Measurements from ENCODE around the gene UQCR11. TPM values are rescaled to one million over a fixed set of nuclear protein-coding genes. Genes with fewer than 3 reads are reported as not detected.
"Not testable (repeated sequence)": the region's sequence is repeated elsewhere in the genome, so short reads cannot be mapped to it uniquely, and the experiment has no call there.

UQCR11 gene
- total and polyA plus RNA-seq, 9 donors: 95.4 to 211 (median 126) TPM

DNA sequence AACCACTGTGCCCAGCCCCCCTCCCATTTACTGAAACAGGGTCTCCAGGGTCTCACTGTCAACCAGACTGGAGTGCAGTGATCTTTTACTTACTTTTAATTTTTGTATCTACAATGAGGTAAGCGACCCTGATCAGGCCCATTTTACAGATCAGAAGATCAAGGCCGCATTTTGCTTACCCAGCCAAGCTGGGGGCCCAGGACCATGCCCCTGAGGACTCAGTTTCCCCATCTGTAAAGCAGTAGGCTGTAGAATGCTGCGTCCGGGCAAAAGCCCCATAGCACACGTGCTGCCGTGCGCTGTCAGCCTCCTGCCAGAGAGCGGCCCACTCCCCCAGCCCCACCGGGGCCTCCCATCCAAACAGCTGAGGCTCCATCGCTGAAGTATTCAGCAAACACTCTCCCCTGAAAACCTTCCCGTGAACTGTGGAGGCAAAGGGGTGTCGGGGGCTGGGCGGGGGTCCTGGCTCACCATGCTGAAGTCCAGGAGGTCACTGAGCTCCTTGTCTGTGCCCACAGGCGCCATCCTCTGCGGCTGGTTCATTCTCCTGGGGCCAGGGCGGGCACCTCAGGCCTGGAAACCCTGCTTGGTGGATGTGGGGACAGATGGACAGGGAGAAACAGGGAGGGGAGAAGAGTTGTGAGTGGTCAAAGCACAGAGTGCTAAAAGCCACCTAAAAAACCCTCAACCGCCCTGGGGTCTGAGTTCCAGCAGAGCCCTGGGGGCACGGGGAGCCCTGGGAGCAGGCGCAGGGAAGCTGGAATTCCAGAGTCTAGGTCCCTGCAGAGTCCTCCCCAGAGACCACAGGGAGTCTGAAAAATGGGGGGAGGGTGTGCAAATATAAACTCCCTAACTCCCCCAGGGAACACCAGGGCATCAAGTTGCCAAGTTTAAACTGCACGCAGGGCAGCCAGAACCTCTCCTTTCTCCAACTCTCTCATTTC is 44.7 kb upstream of the UQCR11 start:
- Histone ChIP-seq H3K27me3 (ENCODE audit: control insufficient read depth, insufficient read depth, low read length) (no peaks in the 10 kb centered on the region), H3K4me1 (ENCODE audit: control insufficient read depth, insufficient read depth, low read length) (peaks cover 19% of the 10 kb centered on the region), H3K4me3 (ENCODE audit: low read length) (no peak overlapping the region), H3K9me3 (replicated peaks; ENCODE audit: control insufficient read depth, low read depth, low read length) (no peaks in the 10 kb centered on the region), H3K36me3 (ENCODE audit: control insufficient read depth, insufficient read depth, low read length) (peaks cover 48% of the 10 kb centered on the region), H3K27ac (ENCODE audit: low read length) (no peak overlapping the region)
- WGBS (ENCODE audit: insufficient coverage): 86% methylated on average over 12 of the region's 20 CpGs
- no peak for DNase-seq

DNA sequence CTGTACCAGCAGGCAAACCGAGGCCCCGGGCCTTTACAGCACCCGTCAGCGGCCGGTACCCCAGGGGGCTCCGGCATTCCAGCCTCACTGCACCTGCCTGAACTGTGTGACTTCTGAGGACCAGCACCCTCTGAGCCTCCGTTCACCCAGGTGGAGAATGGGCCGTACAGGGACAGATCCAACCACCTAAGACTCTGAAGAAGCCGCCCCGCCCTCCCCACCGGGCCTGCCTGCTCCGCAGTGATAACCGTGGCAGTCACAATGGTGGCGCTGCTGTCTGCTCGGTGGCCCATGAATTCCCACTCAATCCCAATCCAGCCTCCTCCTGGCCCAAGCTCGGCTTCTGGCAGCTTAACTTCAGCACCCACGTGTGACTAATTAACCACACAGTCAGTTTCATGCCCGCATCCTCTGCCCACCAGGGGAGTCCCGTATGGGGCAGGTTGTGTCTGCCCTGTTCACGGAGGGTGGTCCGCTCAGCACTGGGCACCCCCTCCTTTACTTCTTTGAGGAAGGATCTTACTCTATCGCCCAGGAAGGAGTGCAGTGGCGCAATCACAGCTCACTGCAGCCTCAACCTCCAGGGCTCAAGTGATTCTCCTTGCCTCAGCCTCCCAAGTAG is 43.8 kb upstream of the UQCR11 start:
- DNase-seq: no peak
- 84% methylated on average over 23 of the region's 23 CpGs for WGBS (ENCODE audit: insufficient coverage)
- H3K36me3 ChIP-seq (ENCODE audit: control insufficient read depth, insufficient read depth, low read length): peaks cover 57% of the 10 kb centered on the region

DNA sequence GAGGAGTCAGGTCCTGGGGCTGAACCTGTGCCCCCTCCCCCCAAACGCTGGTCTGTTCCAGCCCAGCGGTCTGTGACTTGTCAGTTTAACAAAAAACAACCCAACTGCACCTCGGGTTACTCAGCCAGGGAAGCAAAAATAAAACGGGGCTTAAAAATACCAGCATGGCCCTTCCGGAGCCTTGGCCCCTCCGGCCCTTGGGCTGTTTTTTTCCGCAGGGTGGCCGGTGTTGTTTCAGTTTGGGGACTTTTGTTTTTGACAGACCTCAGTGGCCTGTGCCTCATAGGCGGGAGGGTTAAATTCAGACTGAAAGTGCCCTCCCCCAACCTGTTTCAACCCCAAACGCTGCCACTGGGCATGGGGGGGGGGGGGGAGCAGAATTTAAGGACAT is 43.2 kb upstream of the UQCR11 start:
- no peaks in the 10 kb centered on the region for H3K27me3 ChIP-seq (ENCODE audit: control insufficient read depth, insufficient read depth, low read length)
- H3K27ac ChIP-seq (ENCODE audit: low read length): no peak overlapping the region
- peaks cover 18% of the 10 kb centered on the region for H3K4me1 ChIP-seq (ENCODE audit: control insufficient read depth, insufficient read depth, low read length)
- H3K9me3 ChIP-seq (replicated peaks; ENCODE audit: control insufficient read depth, low read depth, low read length): no peaks in the 10 kb centered on the region
- 62% methylated on average over 2 of the region's 10 CpGs for WGBS (ENCODE audit: insufficient coverage)
- DNase-seq: no peak
- H3K36me3 ChIP-seq (ENCODE audit: control insufficient read depth, insufficient read depth, low read length): peaks cover 63% of the 10 kb centered on the region
- no peak overlapping the region for H3K4me3 ChIP-seq (ENCODE audit: low read length)

More for the DNA sequence above, 43.8 kb upstream of the UQCR11 start:
- Histone ChIP-seq H3K4me3 (ENCODE audit: low read length) (no peak overlapping the region), H3K4me1 (ENCODE audit: control insufficient read depth, insufficient read depth, low read length) (peaks cover 19% of the 10 kb centered on the region), H3K9me3 (replicated peaks; ENCODE audit: control insufficient read depth, low read depth, low read length) (no peaks in the 10 kb centered on the region), H3K27ac (ENCODE audit: low read length) (no peak overlapping the region), H3K27me3 (ENCODE audit: control insufficient read depth, insufficient read depth, low read length) (no peaks in the 10 kb centered on the region)

DNA sequence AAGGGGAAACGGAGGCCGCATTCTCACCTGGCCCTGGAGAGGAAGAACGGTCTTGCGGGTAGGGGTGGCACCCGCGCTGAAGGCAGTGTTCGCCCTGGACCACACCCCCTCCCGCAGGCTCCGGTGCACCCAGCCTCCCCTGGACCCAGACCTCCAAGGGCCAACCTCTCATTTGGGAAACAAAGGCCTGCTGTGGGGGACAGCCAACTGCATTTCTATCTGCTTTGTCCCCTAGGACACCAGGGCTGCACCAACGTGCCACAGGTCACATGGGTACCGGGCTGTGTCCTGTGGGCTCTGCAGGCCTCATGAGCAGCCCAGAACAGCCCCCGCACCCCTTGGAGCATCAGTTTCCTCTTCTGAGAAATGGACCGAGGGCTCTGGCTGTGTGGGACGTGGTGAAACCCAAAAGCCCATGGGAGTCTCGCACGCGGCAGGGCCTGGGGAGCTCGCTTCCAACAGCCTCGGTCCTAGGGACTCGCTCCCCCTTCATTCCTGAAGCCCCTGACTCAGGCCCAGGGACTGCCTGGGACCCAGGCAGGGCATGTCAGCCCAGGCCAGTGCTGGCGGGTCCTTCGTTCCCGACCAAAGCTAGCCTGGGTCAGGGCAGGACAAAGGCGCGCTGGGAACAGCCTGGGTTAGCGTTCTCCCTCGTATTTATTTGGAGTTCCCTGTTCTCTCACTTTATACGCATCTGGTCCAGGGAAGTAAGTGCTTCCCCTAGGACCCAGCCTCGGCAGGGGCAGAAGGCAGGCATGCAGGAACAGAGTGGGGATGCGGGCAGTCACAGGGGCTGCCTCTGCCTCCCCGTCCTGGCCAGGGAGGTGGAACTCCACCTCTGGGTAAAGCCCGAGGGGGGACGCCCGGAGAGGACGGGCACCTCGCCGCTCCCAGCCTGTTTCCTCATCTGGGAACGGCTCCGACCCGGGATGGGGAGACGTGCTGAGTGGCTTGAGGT is 42.5 kb upstream of the UQCR11 start:
- 82% methylated on average over 31 of the region's 41 CpGs for WGBS (ENCODE audit: insufficient coverage)
- no peak for DNase-seq
- H3K9me3 ChIP-seq (replicated peaks; ENCODE audit: control insufficient read depth, low read depth, low read length): no peaks in the 10 kb centered on the region
- peaks cover 14% of the 10 kb centered on the region for H3K4me1 ChIP-seq (ENCODE audit: control insufficient read depth, insufficient read depth, low read length)
- peaks cover 69% of the 10 kb centered on the region for H3K36me3 ChIP-seq (ENCODE audit: control insufficient read depth, insufficient read depth, low read length)
- no peak overlapping the region for H3K27ac ChIP-seq (ENCODE audit: low read length)
- no peak overlapping the region for H3K4me3 ChIP-seq (ENCODE audit: low read length)
- H3K27me3 ChIP-seq (ENCODE audit: control insufficient read depth, insufficient read depth, low read length): no peaks in the 10 kb centered on the region

DNA sequence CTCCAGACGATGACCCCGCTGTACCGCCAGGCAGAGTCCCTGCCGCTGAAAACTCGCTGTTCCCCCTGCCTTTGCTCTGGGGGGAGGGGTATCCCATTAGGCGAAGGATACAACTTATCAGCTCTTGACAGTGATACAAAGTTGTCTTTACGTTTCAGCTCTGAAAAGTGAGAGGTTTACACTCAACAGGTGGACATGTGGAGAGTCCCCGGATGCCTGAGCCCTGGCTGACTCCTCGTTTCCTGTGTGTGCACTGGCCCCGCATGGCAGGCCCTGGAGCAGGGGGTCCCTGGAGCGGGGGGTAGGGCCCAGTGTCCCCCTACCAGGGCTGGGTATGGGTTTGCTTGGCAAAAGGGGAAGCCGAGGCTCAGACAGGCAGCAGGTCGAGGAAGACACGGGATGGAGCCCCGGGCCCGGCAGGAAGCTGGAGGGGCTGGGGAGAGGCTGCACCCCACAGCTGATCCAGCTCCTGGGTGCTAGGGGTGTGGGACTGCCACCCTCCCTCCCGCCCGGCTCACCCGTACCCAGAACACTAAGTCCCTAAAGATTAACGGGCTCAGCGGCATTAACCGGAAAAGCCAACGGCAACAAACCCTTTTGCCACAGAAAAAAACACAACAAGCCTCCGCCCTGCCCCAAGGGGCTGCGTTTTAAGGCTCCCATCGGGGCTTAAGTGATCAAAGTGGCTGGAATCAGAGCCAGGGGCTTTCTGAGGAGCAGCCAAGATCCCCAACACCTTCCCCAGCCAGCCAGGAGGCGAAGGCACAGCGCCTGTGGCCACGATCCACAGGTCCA is 41.6 kb upstream of the UQCR11 start:
- Histone ChIP-seq H3K4me1 (ENCODE audit: control insufficient read depth, insufficient read depth, low read length) (peaks cover 14% of the 10 kb centered on the region), H3K27ac (ENCODE audit: low read length) (no peak overlapping the region), H3K36me3 (ENCODE audit: control insufficient read depth, insufficient read depth, low read length) (peaks cover 78% of the 10 kb centered on the region), H3K9me3 (replicated peaks; ENCODE audit: control insufficient read depth, low read depth, low read length) (no peaks in the 10 kb centered on the region), H3K27me3 (ENCODE audit: control insufficient read depth, insufficient read depth, low read length) (no peaks in the 10 kb centered on the region), H3K4me3 (ENCODE audit: low read length) (no peak overlapping the region)
- DNase-seq: no peak
- WGBS (ENCODE audit: insufficient coverage): 78% methylated on average over 19 of the region's 29 CpGs

DNA sequence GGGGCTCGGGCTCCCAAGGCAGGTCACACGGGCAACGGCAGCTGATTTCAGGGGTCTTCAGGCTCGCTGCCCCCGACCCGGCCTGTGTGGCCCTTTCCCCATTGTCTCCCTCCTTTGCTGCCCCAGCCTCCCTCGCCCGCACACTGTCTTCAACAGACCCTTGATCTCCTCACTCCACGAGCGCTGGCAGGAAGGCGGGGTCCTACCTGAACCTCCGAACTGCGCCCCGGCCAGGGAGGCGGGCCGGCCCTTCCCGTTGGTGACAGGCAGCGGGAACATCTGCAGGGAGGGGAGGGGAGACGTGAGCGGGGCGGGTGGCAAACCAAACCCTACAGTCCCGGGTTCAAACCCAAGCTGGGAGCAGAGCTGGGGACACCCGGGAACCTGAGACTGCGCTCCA is 40.9 kb upstream of the UQCR11 start:
- 89% methylated on average over 19 of the region's 24 CpGs for WGBS (ENCODE audit: insufficient coverage)
- Histone ChIP-seq H3K36me3 (ENCODE audit: control insufficient read depth, insufficient read depth, low read length) (peaks cover 85% of the 10 kb centered on the region), H3K27me3 (ENCODE audit: control insufficient read depth, insufficient read depth, low read length) (no peaks in the 10 kb centered on the region), H3K27ac (ENCODE audit: low read length) (no peak overlapping the region), H3K4me3 (ENCODE audit: low read length) (no peak overlapping the region), H3K4me1 (ENCODE audit: control insufficient read depth, insufficient read depth, low read length) (peaks cover 12% of the 10 kb centered on the region), H3K9me3 (replicated peaks; ENCODE audit: control insufficient read depth, low read depth, low read length) (no peaks in the 10 kb centered on the region)
- no peak for DNase-seq

DNA sequence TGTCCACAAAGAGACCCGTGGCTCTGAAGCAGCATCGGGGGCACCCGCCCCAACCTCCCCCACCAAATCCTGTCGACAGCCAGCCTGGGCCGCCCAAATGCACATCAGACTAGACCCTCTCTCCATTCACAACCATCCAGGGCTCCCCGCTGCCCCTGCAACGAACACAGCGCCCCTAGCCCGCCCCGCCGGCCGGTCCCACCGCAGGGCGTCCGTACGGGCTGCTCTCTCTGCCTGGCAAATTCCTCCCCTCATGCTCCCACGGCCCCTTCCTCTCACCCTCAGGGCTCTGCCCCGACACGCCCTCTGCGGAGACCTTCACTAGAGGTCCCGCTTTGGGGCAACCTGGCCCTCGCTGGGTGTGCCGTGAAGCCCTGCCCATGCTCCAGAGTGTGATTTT is 40.0 kb upstream of the UQCR11 start:
- peaks cover 3% of the 10 kb centered on the region for H3K4me1 ChIP-seq (ENCODE audit: control insufficient read depth, insufficient read depth, low read length)
- 86% methylated on average over 23 of the region's 23 CpGs for WGBS (ENCODE audit: insufficient coverage)

DNA sequence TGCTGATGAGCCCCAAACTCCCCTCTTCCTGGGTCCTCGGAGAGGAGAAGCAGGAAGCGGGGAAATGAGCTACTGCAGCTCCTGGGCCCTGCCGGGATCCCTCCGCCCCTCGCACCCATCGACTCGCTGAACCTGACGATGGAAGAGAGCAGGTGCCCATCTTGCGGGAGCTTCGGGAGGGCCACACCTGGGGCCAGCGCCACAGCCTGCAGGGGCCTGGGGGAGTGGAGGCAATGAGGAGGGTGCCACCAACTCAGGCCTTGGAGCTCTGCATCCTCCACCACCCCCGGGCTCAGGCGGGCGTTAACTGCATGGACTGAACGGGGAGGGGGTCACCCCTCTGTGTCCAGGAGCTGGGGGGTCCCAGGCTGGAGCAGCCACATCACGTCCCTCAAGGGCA is 38.8 kb upstream of the UQCR11 start:
- H3K4me3 ChIP-seq (ENCODE audit: low read length): no peak overlapping the region
- H3K9me3 ChIP-seq (replicated peaks; ENCODE audit: control insufficient read depth, low read depth, low read length): no peaks in the 10 kb centered on the region
- H3K27ac ChIP-seq (ENCODE audit: low read length): no peak overlapping the region
- no peak for DNase-seq
- H3K27me3 ChIP-seq (ENCODE audit: control insufficient read depth, insufficient read depth, low read length): no peaks in the 10 kb centered on the region
- H3K4me1 ChIP-seq (ENCODE audit: control insufficient read depth, insufficient read depth, low read length): no peaks in the 10 kb centered on the region
- H3K36me3 ChIP-seq (ENCODE audit: control insufficient read depth, insufficient read depth, low read length): peaks cover 83% of the 10 kb centered on the region
- WGBS (ENCODE audit: insufficient coverage): 91% methylated on average over 12 of the region's 16 CpGs

More for the DNA sequence above, 40.0 kb upstream of the UQCR11 start:
- Histone ChIP-seq H3K9me3 (replicated peaks; ENCODE audit: control insufficient read depth, low read depth, low read length) (no peaks in the 10 kb centered on the region), H3K4me3 (ENCODE audit: low read length) (no peak overlapping the region), H3K27ac (ENCODE audit: low read length) (no peak overlapping the region), H3K36me3 (ENCODE audit: control insufficient read depth, insufficient read depth, low read length) (peaks cover 86% of the 10 kb centered on the region), H3K27me3 (ENCODE audit: control insufficient read depth, insufficient read depth, low read length) (no peaks in the 10 kb centered on the region)
- DNase-seq: no peak

DNA sequence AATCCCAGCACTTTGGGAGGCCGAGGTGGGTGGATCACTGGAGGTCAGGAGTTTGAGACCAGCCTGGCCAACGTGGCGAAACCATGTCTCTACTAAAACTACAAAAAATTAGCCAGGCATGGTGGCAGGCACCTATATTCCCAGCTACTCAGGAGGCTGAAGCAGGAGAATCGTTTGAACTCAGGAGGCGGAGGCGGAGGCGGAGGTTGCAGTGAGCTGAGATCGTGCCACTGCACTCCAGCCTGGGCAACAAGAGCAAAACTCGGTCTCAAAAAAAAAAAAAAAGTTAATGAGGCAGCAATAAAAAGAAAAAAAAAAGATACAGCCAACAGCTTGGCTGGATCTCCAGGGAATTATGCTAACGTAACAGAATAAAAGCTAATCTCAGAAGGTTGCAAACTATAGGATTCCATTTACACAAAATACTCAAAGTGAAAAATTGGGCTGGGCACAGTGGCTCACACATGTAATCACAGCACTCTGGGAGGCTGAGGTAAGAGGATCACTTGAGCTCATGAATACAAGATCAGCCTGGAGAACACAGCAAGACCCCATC is 35.7 kb upstream of the UQCR11 start:
- not testable (repeated sequence) for H3K4me3 ChIP-seq (ENCODE audit: low read length); H3K4me1 ChIP-seq (ENCODE audit: control insufficient read depth, insufficient read depth, low read length); H3K27me3 ChIP-seq (ENCODE audit: control insufficient read depth, insufficient read depth, low read length); H3K9me3 ChIP-seq (replicated peaks; ENCODE audit: control insufficient read depth, low read depth, low read length); H3K27ac ChIP-seq (ENCODE audit: low read length); DNase-seq
- peaks cover 85% of the 10 kb centered on the region for H3K36me3 ChIP-seq (ENCODE audit: control insufficient read depth, insufficient read depth, low read length)
- 80% methylated on average over 7 of the region's 10 CpGs for WGBS (ENCODE audit: insufficient coverage)
